Measurements from ENCODE around the gene FCRLA.
A peak's percentile ranks its signal among the peaks of the same experiment; 100 is the strongest.
"Not testable (repeated sequence)": the region's sequence is repeated elsewhere in the genome, so short reads cannot be mapped to it uniquely, and the experiment has no call there.

Gene FCRLA

GRCh38 chr1:161707503-161707902 lies 474 bp downstream of the FCRLA start:
- DNase-seq, result no peak

GRCh38 chr1:161709373-161709772 lies 2.3 kb downstream of the FCRLA start:
- no peak for DNase-seq

GRCh38 chr1:161710560-161710959 lies 3.5 kb downstream of the FCRLA start:
- peak; percentile 44 for DNase-seq

GRCh38 chr1:161718559-161719324 lies 11.7 kb downstream of the FCRLA start:
- DNase-seq, result no peak

GRCh38 chr1:161719325-161719611 lies 12.2 kb downstream of the FCRLA start:
- DNase-seq, result no peak

GRCh38 chr1:161720422-161720821 lies 13.4 kb downstream of the FCRLA start:
- DNase-seq, result no peak

GRCh38 chr1:161720956-161721737 lies 14.1 kb downstream of the FCRLA start, which contains the start of gene FCRLB:
Gene FCRLB, plus strand, starts transcription at chr1:161721544. Its CDS starts 1,129 bp downstream, at chr1:161722673.
- DNase-seq, result no peak

GRCh38 chr1:161721738-161722343 lies 14.8 kb downstream of the FCRLA start:
- DNase-seq, result peak; percentile 88

GRCh38 chr1:161722406-161722805 lies 15.4 kb downstream of the FCRLA start:
- DNase-seq, result no peak

- DNase-seq, result no peak
Observed at GRCh38 chr1:161723459-161724141, 16.6 kb downstream of the FCRLA start.

- not testable (repeated sequence) for DNase-seq
Observed at GRCh38 chr1:161725258-161725907, 18.4 kb downstream of the FCRLA start.

- peak; percentile 40 for DNase-seq
Observed at GRCh38 chr1:161725908-161726472, 19.0 kb downstream of the FCRLA start.

- DNase-seq, result peak; percentile 85
Observed at GRCh38 chr1:161726473-161727255, 19.6 kb downstream of the FCRLA start.

GRCh38 chr1:161727256-161727924 lies 20.4 kb downstream of the FCRLA start:
- DNase-seq, result peak; percentile 87

- no peak for DNase-seq
Observed at GRCh38 chr1:161728376-161729226, 21.6 kb downstream of the FCRLA start.

- DNase-seq, result peak; percentile 61
Observed at GRCh38 chr1:161730050-161730564, 23.1 kb downstream of the FCRLA start.

GRCh38 chr1:161731241-161731640 lies 24.2 kb downstream of the FCRLA start:
- no peak for DNase-seq

- DNase-seq, result no peak
Observed at GRCh38 chr1:161731981-161732718, 25.1 kb downstream of the FCRLA start.

- peak; percentile 87 for DNase-seq
Observed at GRCh38 chr1:161733526-161733925, 26.5 kb downstream of the FCRLA start.
